Neural progenitor cell (in vitro differentiated cells): Measurements from ENCODE around the gene ADAMTS12.

Experiments
- CTCF ChIP-seq: fragments of 200-600 bp; sonication (generic); IDR thresholded peaks from 2 replicates; pipeline ENCODE4 v1.5.1; 2017; ENCODE audit warnings: antibody characterized with exemption, mild to moderate bottlenecking
- EZH2 ChIP-seq: fragments of 200-600 bp; sonication (generic); IDR thresholded peaks from 2 replicates; pipeline ENCODE4 v1.6.1; 2017; ENCODE audit warnings: antibody characterized with exemption, mild to moderate bottlenecking, moderate library complexity

DNA sequence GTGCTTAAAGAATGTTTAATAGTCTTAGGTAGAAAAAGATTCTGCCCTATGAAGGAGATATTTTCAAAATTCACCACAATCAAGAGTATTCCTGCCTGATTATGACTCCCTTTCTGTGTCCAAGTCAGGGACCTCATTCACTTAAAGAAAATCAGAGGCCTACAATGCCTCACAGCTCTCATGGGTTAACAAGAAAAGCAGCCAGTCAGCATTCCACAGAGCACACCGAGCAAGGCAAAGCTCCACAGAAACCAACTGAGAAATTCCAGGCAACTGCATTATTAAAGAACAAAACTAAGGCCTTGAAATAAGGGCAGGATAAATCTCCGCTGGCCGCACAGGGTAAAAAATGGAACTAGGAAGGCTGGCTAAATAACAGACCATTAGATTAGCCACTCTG lies 289.9 kb downstream of the ADAMTS12 start:
- TF ChIP-seq CTCF = no peak
- TF ChIP-seq EZH2 = no peak
